Keratinocyte (primary cell): Measurements from ENCODE around the gene APOA4. TPM values are rescaled to one million over a fixed set of nuclear protein-coding genes. Genes with fewer than 3 reads are reported as not detected.

Source experiments
- DNase-seq: peaks from one replicate; pipeline ENCODE4 v3.0.0-alpha.2; 2011; ENCODE audit warnings: low read depth, missing footprints, low spot score
- FAIRE-seq: peaks from 2 replicates; lab custom pipeline; 2011; peaks lifted over from hg19 to GRCh38; lab: Jason Lieb, UNC
- H2AFZ ChIP-seq: 2 replicates; pipeline ENCODE4 v1.6.0; 2012; ENCODE audit warnings: low read length, control low read depth, inconsistent platforms; ENCODE audit not compliant: control insufficient read depth
- H3K27ac ChIP-seq: 2 replicates; pipeline ENCODE4 v1.5.1; 2011; ENCODE audit warnings: low read length; ENCODE audit not compliant: control insufficient read depth, insufficient read depth
- H3K27me3 ChIP-seq: 3 replicates; pipeline ENCODE4 v1.6.0; 2011; ENCODE audit warnings: low read length; ENCODE audit not compliant: control insufficient read depth, insufficient read depth; ENCODE audit errors: extremely low read depth
- H3K36me3 ChIP-seq, 2 experiments: 2 replicates in 1 of 2; 3 replicates in 1 of 2; pipeline ENCODE4 v1.5.1; 2011; ENCODE audit warnings: low read length in 2 of 2, mild to moderate bottlenecking in 1 of 2; ENCODE audit not compliant: control insufficient read depth in 2 of 2, insufficient read depth in 2 of 2; ENCODE audit errors: extremely low read depth in 1 of 2
- H3K4me1 ChIP-seq: 3 replicates; pipeline ENCODE4 v1.5.1; 2011; ENCODE audit warnings: low read length; ENCODE audit not compliant: control insufficient read depth, insufficient read depth; ENCODE audit errors: extremely low read depth
- H3K4me2 ChIP-seq: 3 replicates; pipeline ENCODE4 v1.6.0; 2011; ENCODE audit warnings: low read depth, low read length; ENCODE audit not compliant: control insufficient read depth, insufficient read depth; ENCODE audit errors: extremely low read depth
- H3K4me3 ChIP-seq, 3 experiments: fragments of 200-600 bp in 1 of 3; sonication (generic) in 1 of 3; 2 replicates in 2 of 3; 3 replicates in 1 of 3; pipeline ENCODE4 v1.5.1; 2011 to 2016; ENCODE audit warnings: low read length in 3 of 3, mild to moderate bottlenecking in 3 of 3, control low read depth in 2 of 3, inconsistent platforms in 1 of 3, low read depth in 1 of 3, mixed read lengths in 1 of 3, mixed run types in 1 of 3, moderate library complexity in 1 of 3; ENCODE audit not compliant: control insufficient read depth in 2 of 3, insufficient read depth in 2 of 3; ENCODE audit errors: extremely low read depth in 1 of 3
- H3K79me2 ChIP-seq: 2 replicates; pipeline ENCODE4 v1.6.0; 2012; ENCODE audit warnings: low read length; ENCODE audit not compliant: control insufficient read depth, insufficient read depth
- H3K9ac ChIP-seq: 3 replicates; pipeline ENCODE4 v1.6.0; 2011; ENCODE audit warnings: low read length; ENCODE audit not compliant: control insufficient read depth, insufficient read depth; ENCODE audit errors: extremely low read depth
- H3K9me1 ChIP-seq: 3 replicates; pipeline ENCODE4 v1.6.0; 2011; ENCODE audit warnings: low read length; ENCODE audit not compliant: control insufficient read depth, insufficient read depth; ENCODE audit errors: extremely low read depth
- H3K9me3 ChIP-seq: 2 replicates; pipeline ENCODE4 v1.5.1; 2012; ENCODE audit warnings: low read depth, low read length; ENCODE audit not compliant: control insufficient read depth
- H4K20me1 ChIP-seq: 3 replicates; pipeline ENCODE4 v1.6.0; 2011; ENCODE audit warnings: low read length; ENCODE audit not compliant: control insufficient read depth, insufficient read depth; ENCODE audit errors: extremely low read depth
- EZH2 ChIP-seq: IDR thresholded peaks from one replicate; pipeline ENCODE4 v1.6.1; 2012; ENCODE audit warnings: inconsistent platforms, mild to moderate bottlenecking, low read length, moderate library complexity
- dilution Hi-C: fragments of 300-500 bp; cut with MboI; formaldehyde crosslinking; loops from one replicate; pipeline ENCODE4 v1.7.0; 2020; ENCODE audit warnings: low sequenced_read_pairs; ENCODE audit not compliant: extremely low pct_ligation_motif_present
- polyA plus RNA-seq, 5 experiments: library from polyadenylated mRNA; depleted of rRNA in 3 of 5; stranded (reverse) in 3 of 5; stranded (forward) in 1 of 5; unstranded in 1 of 5; fragments of >200 nt; gene quantifications; 1 replicate in 1 of 5; 2 replicates in 3 of 5; 3 replicates in 1 of 5; pipeline versions ENCODE4 v1.2.1 to v1.2.3, GENCODE V29; 2011 to 2012; ENCODE audit warnings: missing spikeins in 2 of 5, low read depth in 1 of 5, low replicate concordance in 1 of 5
- TF ChIP-seq, protein P1 (sequence below), 3 experiments: IDR thresholded peaks in 1 of 3; conservative IDR thresholded peaks in 1 of 3; optimal IDR thresholded peaks in 1 of 3; 2 replicates in 2 of 3; 3 replicates in 1 of 3; pipeline versions ENCODE3 to v1.5.1; 2011; ENCODE audit warnings: low read length in 3 of 3, mild to moderate bottlenecking in 3 of 3, moderate library complexity in 2 of 3, control low read depth in 1 of 3, inconsistent platforms in 1 of 3; ENCODE audit not compliant: insufficient read depth in 2 of 3; ENCODE audit errors: extremely low read depth in 1 of 3

APOA4 gene
- polyA plus RNA-seq, 1 donor (not counting 4 experiments of a cell fraction or from before 2014, with no cell fraction given) = not detected

DNA sequence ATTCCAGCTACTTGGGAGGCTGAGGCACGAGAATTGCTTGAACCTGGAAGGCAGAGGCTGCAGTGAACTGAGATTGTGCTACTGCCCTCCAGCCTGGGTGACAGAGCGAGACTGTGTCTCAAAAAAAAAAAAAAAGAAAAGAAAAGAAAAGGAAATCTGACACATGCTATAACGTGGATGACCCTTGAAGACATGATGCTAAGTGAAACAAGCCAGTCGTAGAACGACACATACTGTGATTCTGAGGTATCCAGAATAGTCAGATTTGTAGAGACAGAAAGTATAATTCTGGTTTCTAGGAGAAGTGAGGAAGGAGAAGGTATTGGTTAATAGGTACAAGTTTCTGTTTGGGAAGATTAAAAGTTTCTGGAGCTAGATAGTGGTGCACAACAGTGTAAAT, 24.7 kb downstream of the APOA4 start:
- Histone ChIP-seq H2AFZ (no peak overlapping the region), H3K27ac (no peak overlapping the region), H3K9me3 (no peaks in the 10 kb centered on the region), H3K4me1 (peaks cover 5% of the 10 kb centered on the region), H3K4me2 (no peak overlapping the region), H3K4me3 (no peak overlapping the region), H3K27me3 (no peaks in the 10 kb centered on the region), H3K79me2 (no peaks in the 10 kb centered on the region), H3K36me3 (no peaks in the 10 kb centered on the region), H4K20me1 (no peaks in the 10 kb centered on the region), H3K9ac (no peak overlapping the region), H3K9me1 (no peaks in the 10 kb centered on the region)
- DNase-seq = no peak
- dilution Hi-C loops = no loop called here
- no peak for FAIRE-seq
- TF ChIP-seq, protein P1, sequence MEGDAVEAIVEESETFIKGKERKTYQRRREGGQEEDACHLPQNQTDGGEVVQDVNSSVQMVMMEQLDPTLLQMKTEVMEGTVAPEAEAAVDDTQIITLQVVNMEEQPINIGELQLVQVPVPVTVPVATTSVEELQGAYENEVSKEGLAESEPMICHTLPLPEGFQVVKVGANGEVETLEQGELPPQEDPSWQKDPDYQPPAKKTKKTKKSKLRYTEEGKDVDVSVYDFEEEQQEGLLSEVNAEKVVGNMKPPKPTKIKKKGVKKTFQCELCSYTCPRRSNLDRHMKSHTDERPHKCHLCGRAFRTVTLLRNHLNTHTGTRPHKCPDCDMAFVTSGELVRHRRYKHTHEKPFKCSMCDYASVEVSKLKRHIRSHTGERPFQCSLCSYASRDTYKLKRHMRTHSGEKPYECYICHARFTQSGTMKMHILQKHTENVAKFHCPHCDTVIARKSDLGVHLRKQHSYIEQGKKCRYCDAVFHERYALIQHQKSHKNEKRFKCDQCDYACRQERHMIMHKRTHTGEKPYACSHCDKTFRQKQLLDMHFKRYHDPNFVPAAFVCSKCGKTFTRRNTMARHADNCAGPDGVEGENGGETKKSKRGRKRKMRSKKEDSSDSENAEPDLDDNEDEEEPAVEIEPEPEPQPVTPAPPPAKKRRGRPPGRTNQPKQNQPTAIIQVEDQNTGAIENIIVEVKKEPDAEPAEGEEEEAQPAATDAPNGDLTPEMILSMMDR (optimal IDR thresholded peaks at IDR 0.05 in 1 of 3, IDR thresholded peaks at IDR 0.05 in 1 of 3, conservative IDR thresholded peaks at IDR 0.05 in 1 of 3; ENCODE audit: extremely low read depth in 1 of 3, insufficient read depth in 2 of 3, low read length in 3 of 3) = no peak
- TF ChIP-seq EZH2 = no peak

DNA sequence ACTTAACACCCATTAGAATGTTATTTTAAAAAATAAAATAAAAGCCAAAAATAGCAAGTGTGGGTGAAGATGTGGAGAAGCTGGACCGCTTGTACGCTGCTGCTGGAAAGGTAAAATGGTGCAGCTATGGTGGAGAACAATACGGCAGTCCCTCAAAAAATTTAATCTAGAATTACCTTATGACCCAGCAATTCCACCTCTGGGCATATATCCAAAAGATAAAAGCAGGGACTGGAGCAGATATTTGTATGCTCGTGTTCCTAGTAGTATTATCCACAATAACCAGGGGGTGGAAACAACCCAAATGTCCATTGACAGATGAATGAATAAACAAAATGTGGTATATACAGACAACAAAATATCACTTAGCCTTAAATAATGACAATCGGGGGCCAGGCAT, 25.3 kb downstream of the APOA4 start:
- Histone ChIP-seq H4K20me1 (no peaks in the 10 kb centered on the region), H3K79me2 (no peaks in the 10 kb centered on the region), H3K4me1 (peaks cover 10% of the 10 kb centered on the region), H3K4me3 (no peak overlapping the region), H3K9me3 (no peaks in the 10 kb centered on the region), H3K4me2 (no peak overlapping the region), H3K27me3 (no peaks in the 10 kb centered on the region), H3K36me3 (no peaks in the 10 kb centered on the region), H3K27ac (no peak overlapping the region), H2AFZ (no peak overlapping the region), H3K9me1 (no peaks in the 10 kb centered on the region), H3K9ac (no peak overlapping the region)
- TF ChIP-seq, protein P1 (optimal IDR thresholded peaks at IDR 0.05 in 1 of 3, IDR thresholded peaks at IDR 0.05 in 1 of 3, conservative IDR thresholded peaks at IDR 0.05 in 1 of 3; ENCODE audit: extremely low read depth in 1 of 3, insufficient read depth in 2 of 3, low read length in 3 of 3) = no peak
- TF ChIP-seq EZH2 = no peak
- dilution Hi-C loops = no loop called here
- FAIRE-seq (no peak), DNase-seq (no peak)
